OCI-LY7 (cell line): Measurements from ENCODE around the gene SMAP1. TPM values are rescaled to one million over a fixed set of nuclear protein-coding genes. Genes with fewer than 3 reads are reported as not detected.

ENCODE experiments used
- BruUV-seq: library from RNA; stranded (reverse); fragments of 400-500 nt; replicated peaks from 2 replicates; lab custom pipeline; 2021; lab: Mats Ljungman, UMichigan
- CTCF ChIA-PET: fragments of 300-600 bp; sonication (Branson Sonifier 250); formaldehyde crosslinking; loops from one replicate; lab custom pipeline; 2022; ENCODE audit warnings: antibody characterized with exemption; ENCODE audit not compliant: unreplicated experiment; lab: Charles Lee
- POLR2A ChIA-PET: fragments of 300-600 bp; sonication (Branson Sonifier 250); formaldehyde crosslinking; loops from one replicate; lab custom pipeline; 2022; ENCODE audit warnings: antibody characterized with exemption; lab: Charles Lee
- DNase-seq: peaks from one replicate; pipeline ENCODE4 v3.0.0-alpha.2; 2015; ENCODE audit warnings: low spot score
- H2AFZ ChIP-seq: fragments of 200-600 bp; sonication (generic), shearing (Covaris generic); 2 replicates; pipeline ENCODE4 v1.6.1; 2014; ENCODE audit warnings: mild to moderate bottlenecking, antibody characterized with exemption, low read length, moderate library complexity
- H3K27ac ChIP-seq: fragments of 200-600 bp; sonication (generic); 2 replicates; pipeline ENCODE4 v1.5.1; 2014; ENCODE audit warnings: mixed run types, low read depth, mild to moderate bottlenecking, moderate library complexity, low read length, inconsistent platforms; ENCODE audit not compliant: poor library complexity, severe bottlenecking
- H3K36me3 ChIP-seq: fragments of 200-600 bp; sonication (generic); 2 replicates; pipeline ENCODE4 v1.6.1; 2014; ENCODE audit warnings: mild to moderate bottlenecking, antibody characterized with exemption, low read length, moderate library complexity, mixed read lengths; ENCODE audit not compliant: insufficient read depth
- H3K4me1 ChIP-seq: fragments of 200-600 bp; sonication (generic); 2 replicates; pipeline ENCODE4 v1.5.1; 2014; ENCODE audit warnings: mild to moderate bottlenecking, low read length; ENCODE audit not compliant: insufficient read depth, poor library complexity, severe bottlenecking
- H3K4me2 ChIP-seq: fragments of 200-600 bp; sonication (generic); 2 replicates; pipeline ENCODE4 v1.6.1; 2014; ENCODE audit warnings: mild to moderate bottlenecking, low read length
- H3K4me3 ChIP-seq: fragments of 200-600 bp; sonication (generic); 2 replicates; pipeline ENCODE4 v1.5.1; 2014; ENCODE audit warnings: mild to moderate bottlenecking, low read depth, low read length; ENCODE audit not compliant: poor library complexity, severe bottlenecking
- H3K79me2 ChIP-seq: fragments of 200-600 bp; sonication (generic); 2 replicates; pipeline ENCODE4 v1.6.1; 2016; ENCODE audit warnings: low read depth, mild to moderate bottlenecking, low read length, moderate library complexity, mixed read lengths; ENCODE audit not compliant: insufficient read depth
- H3K9me2 ChIP-seq: fragments of 200-600 bp; sonication (generic); 2 replicates; pipeline ENCODE4 v1.6.1; 2016; ENCODE audit warnings: mild to moderate bottlenecking, low read length, mixed read lengths; ENCODE audit not compliant: insufficient read depth
- H3K9me3 ChIP-seq: fragments of 200-600 bp; sonication (generic); 2 replicates; pipeline ENCODE4 v1.6.1; 2014; ENCODE audit warnings: mild to moderate bottlenecking, mixed run types, low read length, mixed read lengths
- H4K20me1 ChIP-seq: fragments of 200-600 bp; sonication (generic); 2 replicates; pipeline ENCODE4 v1.6.1; 2014; ENCODE audit warnings: mild to moderate bottlenecking, antibody characterized with exemption, low read length, moderate library complexity, mixed read lengths; ENCODE audit not compliant: insufficient read depth
- CTCF ChIP-seq: fragments of 200-600 bp; sonication (generic); conservative IDR thresholded peaks from 2 replicates; pipeline ENCODE4 v1.5.1; 2014; ENCODE audit warnings: mild to moderate bottlenecking, antibody characterized with exemption, low read length, moderate library complexity, mixed read lengths
- EZH2phosphoT487 ChIP-seq: fragments of 200-600 bp; sonication (generic); IDR thresholded peaks from 2 replicates; pipeline ENCODE4 v1.6.1; 2018; ENCODE audit warnings: low read depth, borderline replicate concordance, mild to moderate bottlenecking, mixed run types, antibody characterized with exemption, low read length, moderate library complexity, mixed read lengths
- intact Hi-C: fragments of 100-400 bp; cut with micrococcal nuclease; formaldehyde crosslinking; loops from one replicate; pipeline ENCODE4 v1.10.0; 2022; ENCODE audit not compliant: unreplicated experiment
- total RNA-seq, 2 experiments: library from RNA; depleted of rRNA in 1 of 2; stranded (reverse); fragments of >200 nt in 1 of 2; shearing (Covaris generic) in 1 of 2; gene quantifications; 2 replicates each; pipeline ENCODE4 v1.2.3, GENCODE V29; 2014 to 2022

The SMAP1 gene
- total RNA-seq, 2 experiments from 2014 or later: 15.1 to 28.9 TPM

DNA sequence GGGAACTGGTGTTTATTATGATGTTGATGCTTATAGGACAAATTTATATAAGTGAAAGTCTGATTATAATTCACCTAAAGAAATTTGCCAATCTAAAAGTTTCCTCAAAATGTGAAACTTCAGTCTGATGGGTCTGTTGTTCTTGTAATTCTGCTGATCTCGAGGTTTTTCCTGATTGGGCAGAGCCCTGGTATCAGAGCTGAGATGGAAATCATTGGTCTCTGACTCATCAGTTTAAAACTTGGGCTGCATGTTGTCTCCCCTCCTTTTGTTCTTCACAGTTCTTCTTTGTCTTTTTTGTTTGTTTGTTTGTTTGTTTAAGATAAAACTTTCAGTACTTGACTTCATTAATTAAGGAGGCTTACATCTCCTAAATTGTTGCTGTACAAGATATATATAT is 5.9 kb downstream of the SMAP1 start:
- peaks cover 9% of the 10 kb centered on the region; the same call in 1 of the 2 replicates for H3K36me3 ChIP-seq
- H2AFZ ChIP-seq: no peak overlapping the region
- TF ChIP-seq EZH2phosphoT487: no peak
- no peak for TF ChIP-seq CTCF
- ChIA-PET CTCF (no interaction called here), POLR2A (no interaction called here)
- H3K79me2 ChIP-seq: peaks cover 59% of the 10 kb centered on the region
- H3K4me2 ChIP-seq: no peak overlapping the region
- H3K9me2 ChIP-seq: no peaks in the 10 kb centered on the region
- peaks cover 26% of the 10 kb centered on the region for H4K20me1 ChIP-seq
- intact Hi-C loops: no loop called here
- no peak overlapping the region for H3K27ac ChIP-seq
- H3K4me1 ChIP-seq: peaks cover 10% of the 10 kb centered on the region
- no TSS peak for BruUV-seq
- no peak for DNase-seq
- H3K4me3 ChIP-seq: no peak overlapping the region
- H3K9me3 ChIP-seq: no peaks in the 10 kb centered on the region

GRCh38 chr6:70675822-70676221 is 8.1 kb downstream of the SMAP1 start:
- POLR2A ChIA-PET: interaction anchor here (1.4 kb wide), 1 partner anchor 9 kb away, joined by 4 read pairs; no protein-coding TSS in a partner anchor
- no peak overlapping the region for H3K27ac ChIP-seq
- H3K4me2 ChIP-seq: no peak overlapping the region
- peaks cover 9% of the 10 kb centered on the region; the same call in 1 of the 2 replicates for H4K20me1 ChIP-seq
- no peak overlapping the region for H2AFZ ChIP-seq
- no peaks in the 10 kb centered on the region for H3K4me1 ChIP-seq
- H3K4me3 ChIP-seq: no peak overlapping the region
- CTCF ChIA-PET: no interaction called here
- intact Hi-C loops: no loop called here
- no peak for DNase-seq
- BruUV-seq: no TSS peak
- H3K79me2 ChIP-seq: peaks cover 45% of the 10 kb centered on the region
- no peaks in the 10 kb centered on the region for H3K9me2 ChIP-seq
- TF ChIP-seq EZH2phosphoT487 (no peak), CTCF (no peak)
- no peaks in the 10 kb centered on the region for H3K9me3 ChIP-seq
- peaks cover 8% of the 10 kb centered on the region; the same call in 1 of the 2 replicates for H3K36me3 ChIP-seq

DNA sequence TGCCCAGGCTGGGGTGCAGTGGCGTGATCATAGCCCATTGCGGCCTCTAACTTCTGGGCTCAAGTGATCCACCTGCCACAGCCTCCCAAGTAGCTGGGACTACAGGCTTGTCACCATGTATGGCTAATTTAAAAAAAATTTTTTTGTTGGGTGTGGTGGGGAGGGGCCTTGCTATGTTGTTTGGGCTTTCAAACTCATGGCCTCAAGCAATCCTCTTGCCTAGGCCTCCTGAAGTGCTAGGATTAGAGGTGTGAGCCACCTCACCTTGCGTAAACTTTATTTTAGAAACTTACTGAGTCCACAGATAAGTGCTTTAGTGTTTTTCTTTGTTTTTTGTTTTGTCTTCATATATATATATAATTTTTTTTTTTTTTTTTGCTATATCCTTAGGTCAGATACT is 9.1 kb downstream of the SMAP1 start:
- peaks cover 9% of the 10 kb centered on the region; the same call in 1 of the 2 replicates for H4K20me1 ChIP-seq
- intact Hi-C loops: no loop called here
- no peak overlapping the region for H3K4me2 ChIP-seq
- no peaks in the 10 kb centered on the region for H3K9me3 ChIP-seq
- TF ChIP-seq CTCF (no peak), EZH2phosphoT487 (no peak)
- ChIA-PET POLR2A (interaction anchor here (0.6 to 2.0 kb wide), 3 partner anchors 8 to 362 kb away, joined by 3 to 11 read pairs (median 7); no protein-coding TSS in a partner anchor), CTCF (no interaction called here)
- H3K36me3 ChIP-seq: no peaks in the 10 kb centered on the region
- BruUV-seq: no TSS peak
- no peak for DNase-seq
- H3K27ac ChIP-seq: no peak overlapping the region
- H3K4me1 ChIP-seq: no peaks in the 10 kb centered on the region
- no peaks in the 10 kb centered on the region for H3K9me2 ChIP-seq
- H3K79me2 ChIP-seq: peaks cover 35% of the 10 kb centered on the region
- H3K4me3 ChIP-seq: no peak overlapping the region
- no peak overlapping the region for H2AFZ ChIP-seq
